OCI-LY1 (cell line): ENCODE data around the gene MLXIP.

ENCODE experiments used
- EZH2 ChIP-seq: fragments of 200-600 bp; sonication (generic), shearing (Covaris generic); IDR thresholded peaks from 2 replicates; pipeline ENCODE4 v1.8.0; 2017; ENCODE audit warnings: borderline replicate concordance, mixed run types, mild to moderate bottlenecking, antibody characterized with exemption, low read length, moderate library complexity, mixed read lengths
- TF ChIP-seq, protein P1 (sequence below): fragments of 200-600 bp; sonication (generic), shearing (Covaris generic); IDR thresholded peaks from 2 replicates; pipeline ENCODE4 v1.5.1; 2017; ENCODE audit warnings: mild to moderate bottlenecking, antibody characterized with exemption, low read length, moderate library complexity, mixed read lengths

DNA sequence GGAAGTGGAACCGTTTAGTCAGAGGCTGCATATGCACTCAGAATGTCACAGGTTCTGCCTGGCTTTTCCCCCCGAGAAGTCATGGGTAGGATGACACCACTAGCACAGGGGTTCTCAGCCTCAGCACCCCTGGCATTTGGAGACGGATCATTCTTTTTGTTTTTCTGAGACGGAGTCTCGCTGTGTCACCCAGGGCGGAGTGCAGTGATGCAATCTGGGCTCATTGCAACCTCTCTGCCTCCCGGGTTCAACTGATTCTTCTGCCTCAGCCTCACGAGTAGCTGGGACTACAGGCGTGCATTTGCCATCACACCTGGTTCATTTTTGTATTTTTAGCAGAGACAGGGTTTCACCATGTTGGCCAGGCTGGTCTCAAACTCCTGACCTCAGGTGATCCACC lies 28.7 kb upstream of the MLXIP start:
- TF ChIP-seq, protein P1, sequence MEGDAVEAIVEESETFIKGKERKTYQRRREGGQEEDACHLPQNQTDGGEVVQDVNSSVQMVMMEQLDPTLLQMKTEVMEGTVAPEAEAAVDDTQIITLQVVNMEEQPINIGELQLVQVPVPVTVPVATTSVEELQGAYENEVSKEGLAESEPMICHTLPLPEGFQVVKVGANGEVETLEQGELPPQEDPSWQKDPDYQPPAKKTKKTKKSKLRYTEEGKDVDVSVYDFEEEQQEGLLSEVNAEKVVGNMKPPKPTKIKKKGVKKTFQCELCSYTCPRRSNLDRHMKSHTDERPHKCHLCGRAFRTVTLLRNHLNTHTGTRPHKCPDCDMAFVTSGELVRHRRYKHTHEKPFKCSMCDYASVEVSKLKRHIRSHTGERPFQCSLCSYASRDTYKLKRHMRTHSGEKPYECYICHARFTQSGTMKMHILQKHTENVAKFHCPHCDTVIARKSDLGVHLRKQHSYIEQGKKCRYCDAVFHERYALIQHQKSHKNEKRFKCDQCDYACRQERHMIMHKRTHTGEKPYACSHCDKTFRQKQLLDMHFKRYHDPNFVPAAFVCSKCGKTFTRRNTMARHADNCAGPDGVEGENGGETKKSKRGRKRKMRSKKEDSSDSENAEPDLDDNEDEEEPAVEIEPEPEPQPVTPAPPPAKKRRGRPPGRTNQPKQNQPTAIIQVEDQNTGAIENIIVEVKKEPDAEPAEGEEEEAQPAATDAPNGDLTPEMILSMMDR: no peak
- no peak for TF ChIP-seq EZH2
